ENCODE data around the gene LEFTY1.

DNA sequence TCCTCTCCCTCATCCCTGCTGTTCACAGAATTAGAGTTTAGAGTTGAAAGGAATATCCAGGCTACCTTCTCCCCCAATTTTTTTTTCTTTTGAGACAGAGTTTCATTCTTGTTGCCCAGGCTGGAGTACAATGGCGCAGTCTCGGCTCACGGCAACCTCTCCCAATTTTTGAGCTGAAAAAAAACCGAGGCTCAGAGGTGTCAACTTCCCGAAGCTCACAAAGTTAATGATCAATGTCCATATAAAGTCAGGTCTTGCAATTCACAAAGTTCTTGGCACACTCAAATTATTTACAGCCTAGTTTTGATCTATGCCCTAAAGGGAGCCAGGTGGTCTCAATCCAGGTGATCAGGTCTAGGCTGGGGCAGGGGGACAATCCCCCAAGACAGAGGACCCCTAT, 797 bp upstream of the LEFTY1 start:
- TF ChIP-seq, protein P1, sequence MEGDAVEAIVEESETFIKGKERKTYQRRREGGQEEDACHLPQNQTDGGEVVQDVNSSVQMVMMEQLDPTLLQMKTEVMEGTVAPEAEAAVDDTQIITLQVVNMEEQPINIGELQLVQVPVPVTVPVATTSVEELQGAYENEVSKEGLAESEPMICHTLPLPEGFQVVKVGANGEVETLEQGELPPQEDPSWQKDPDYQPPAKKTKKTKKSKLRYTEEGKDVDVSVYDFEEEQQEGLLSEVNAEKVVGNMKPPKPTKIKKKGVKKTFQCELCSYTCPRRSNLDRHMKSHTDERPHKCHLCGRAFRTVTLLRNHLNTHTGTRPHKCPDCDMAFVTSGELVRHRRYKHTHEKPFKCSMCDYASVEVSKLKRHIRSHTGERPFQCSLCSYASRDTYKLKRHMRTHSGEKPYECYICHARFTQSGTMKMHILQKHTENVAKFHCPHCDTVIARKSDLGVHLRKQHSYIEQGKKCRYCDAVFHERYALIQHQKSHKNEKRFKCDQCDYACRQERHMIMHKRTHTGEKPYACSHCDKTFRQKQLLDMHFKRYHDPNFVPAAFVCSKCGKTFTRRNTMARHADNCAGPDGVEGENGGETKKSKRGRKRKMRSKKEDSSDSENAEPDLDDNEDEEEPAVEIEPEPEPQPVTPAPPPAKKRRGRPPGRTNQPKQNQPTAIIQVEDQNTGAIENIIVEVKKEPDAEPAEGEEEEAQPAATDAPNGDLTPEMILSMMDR (IDR thresholded peaks at IDR 0.05; ENCODE audit: low read depth, low read length, poor library complexity, severe bottlenecking), result no peak
- no peak for TF ChIP-seq EZH2phosphoT487 (IDR thresholded peaks at IDR 0.05; ENCODE audit: borderline replicate concordance, low read length)

All from DOHH2 (cell line).